ENCODE data around the gene NAP1L4.

NAP1L4 gene

DNA sequence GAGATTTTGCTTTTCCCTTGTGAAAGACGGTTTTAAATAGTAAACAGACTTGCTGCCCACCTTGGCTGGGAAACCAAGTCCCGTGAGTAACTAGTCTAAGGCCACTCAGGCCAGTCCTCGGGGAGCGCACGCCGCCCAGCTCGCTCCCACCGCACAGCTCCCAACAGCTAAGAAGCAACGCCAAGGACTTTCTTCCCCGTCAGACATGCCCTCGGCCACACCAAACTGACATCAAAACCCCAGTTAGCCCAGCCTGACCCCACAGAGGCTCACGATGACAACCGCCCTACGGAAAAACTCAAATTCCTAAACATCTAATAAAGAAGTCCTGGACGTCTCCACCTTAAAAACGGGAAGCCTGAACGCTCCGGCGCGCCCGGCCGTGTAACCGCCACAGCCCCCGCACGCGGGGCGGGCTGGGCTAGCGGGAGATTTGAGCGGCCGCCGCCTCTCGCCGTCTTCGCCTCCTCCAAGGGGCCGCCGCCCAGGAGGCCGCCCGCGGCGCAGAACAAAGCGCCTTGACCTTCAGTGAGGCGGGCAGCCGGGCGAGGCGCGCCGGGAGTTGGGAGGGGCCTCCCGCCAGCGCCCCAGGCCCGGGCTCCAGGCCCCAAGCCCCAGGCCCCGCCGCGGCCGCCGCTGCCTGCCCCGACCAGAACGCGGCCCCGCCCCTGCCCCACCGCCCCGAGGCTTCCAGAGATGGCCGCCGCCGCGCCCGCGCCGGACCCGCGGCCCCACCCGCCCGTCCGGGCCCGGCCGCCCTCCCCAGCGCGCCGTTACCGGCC, 486 bp downstream of the NAP1L4 start:
- DNase-seq: no peak

DNA sequence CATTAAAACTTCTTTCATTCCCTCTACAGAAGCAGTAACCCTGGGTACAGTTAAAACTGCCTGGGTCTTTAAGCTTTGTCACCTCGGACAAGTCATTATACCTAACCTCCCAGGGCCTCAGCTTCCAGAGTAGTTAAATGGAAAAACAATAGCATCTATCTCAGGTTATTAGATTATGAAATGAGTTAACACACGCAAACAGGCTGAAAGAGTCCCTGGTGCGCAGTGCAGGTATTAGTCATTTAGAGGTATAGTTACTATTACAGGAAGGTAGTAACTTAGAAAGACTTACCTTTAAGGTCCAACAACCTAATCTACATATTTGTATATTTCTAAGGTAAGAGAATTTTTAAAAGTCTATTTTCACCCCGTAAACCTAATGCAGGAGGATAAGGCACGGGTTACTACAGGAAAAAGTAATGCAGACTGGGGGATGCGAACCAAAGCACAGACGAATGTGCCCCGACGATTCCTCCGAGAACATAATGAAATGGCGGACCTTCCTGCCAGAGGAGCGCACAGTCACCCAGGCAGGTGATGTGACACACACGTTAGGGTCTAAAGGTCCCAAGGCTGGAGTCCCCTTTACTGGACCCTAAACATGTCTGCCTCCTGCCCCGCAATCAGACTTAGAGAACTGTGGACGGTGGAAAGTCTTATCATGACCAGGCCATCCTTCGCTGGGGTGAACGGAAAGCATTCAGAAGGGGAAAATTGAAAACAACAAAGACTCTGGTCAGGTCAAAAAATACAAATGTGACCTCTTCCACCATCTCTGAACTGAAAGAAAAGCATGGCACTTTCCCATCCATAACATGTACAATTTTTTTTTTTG, 1.3 kb downstream of the NAP1L4 start:
- DNase-seq: no peak

DNA sequence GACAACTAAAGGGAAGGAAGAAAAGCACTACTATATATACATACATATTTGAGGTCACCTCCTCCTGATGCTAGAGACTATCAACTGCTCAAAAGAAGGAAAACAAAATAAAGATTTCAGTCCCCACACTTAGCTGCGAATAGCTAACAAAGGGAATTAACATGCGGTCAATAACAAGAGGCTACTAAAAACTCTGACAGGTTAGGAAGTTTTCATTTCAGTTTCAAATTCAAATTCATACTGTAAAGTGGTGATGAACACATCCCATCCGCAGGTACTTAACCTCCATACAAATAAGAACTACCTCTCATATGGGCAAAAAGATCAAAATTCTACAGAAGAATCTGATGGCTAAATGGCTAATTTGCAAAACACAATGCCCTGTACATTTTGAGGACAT, 2.6 kb downstream of the NAP1L4 start:
- DNase-seq: no peak

DNA sequence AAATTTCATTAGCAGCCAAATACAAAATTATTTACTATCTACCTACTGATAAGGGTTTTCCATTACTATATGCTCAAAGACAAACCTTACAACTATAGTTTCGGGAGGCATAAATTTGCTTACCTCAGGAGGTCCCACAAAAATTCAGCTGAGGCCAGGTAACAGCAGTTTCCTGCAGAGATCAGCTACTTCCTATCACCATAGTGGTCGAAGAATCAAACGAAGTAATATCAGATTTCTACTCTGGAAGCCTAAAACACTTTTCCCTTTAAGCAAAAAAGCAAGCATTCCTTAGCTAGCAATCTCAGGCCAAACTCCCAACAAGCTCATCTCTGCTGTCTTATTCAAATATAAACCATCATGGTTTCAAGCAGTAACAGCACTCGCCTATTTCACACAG, 3.1 kb downstream of the NAP1L4 start:
- no peak for DNase-seq

DNA sequence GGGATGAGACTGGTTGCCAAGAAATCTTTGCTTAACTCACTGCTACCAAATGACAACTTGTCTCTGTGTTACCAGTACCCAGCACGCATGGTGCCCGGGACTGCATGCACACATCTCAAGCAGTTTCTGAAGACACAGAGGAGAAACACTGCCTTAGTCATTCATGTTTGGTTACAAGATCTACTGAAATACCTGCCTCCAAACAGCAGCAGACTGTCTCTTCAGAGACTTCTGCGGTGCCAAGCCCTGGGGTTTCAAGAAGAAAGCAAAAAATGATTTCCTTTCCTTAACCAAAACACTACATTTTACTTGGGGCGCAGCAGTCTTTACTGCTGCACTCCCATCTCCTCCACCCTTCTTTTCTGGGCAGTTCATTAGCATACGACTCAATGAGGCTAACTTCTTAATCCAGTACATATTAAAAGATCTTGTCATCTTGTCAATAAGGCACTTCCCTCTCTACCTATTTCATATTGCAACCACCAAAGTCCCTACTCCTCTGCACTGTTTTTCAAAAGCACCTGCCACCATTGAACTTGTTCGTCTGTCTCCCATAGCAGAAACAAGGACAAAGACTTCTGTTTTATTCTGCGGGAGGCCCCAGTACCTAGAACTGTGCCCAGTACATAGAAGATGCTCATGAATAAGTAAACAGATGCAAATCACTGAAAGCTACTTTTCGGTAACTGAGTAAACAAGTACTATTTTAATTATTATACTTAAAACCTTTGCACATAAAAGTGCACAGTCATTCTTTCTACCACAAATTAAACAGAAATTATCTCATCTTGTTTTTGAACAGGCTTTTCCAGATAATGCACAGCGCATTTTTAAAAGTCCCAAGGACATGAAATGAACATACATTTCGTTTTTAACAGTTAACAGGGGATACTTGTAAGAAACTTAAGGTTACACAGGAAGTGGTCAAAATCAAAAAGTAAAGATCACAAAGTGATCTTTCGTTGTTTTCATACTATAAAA, 4.0 kb downstream of the NAP1L4 start:
- DNase-seq: no peak

DNA sequence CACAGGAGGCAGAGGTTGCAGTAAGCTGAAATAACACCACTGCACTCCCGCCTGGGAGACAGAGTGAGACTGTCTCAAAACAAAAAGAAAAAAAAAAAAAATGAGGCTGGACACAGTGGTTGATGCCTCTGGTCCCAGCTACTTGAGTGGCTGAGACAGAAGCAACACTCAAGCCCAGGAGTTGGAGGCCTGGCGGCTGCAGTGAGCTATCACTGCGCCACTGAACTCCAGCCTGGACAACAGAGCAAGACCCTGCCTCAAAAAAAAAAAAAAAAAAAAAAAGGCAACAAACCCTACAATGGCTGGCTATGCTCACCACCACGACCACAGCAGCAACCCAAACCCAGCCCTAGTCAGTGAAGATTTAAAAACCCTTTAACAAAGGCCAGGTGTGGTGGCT, 8.2 kb downstream of the NAP1L4 start:
- no peak for DNase-seq

DNA sequence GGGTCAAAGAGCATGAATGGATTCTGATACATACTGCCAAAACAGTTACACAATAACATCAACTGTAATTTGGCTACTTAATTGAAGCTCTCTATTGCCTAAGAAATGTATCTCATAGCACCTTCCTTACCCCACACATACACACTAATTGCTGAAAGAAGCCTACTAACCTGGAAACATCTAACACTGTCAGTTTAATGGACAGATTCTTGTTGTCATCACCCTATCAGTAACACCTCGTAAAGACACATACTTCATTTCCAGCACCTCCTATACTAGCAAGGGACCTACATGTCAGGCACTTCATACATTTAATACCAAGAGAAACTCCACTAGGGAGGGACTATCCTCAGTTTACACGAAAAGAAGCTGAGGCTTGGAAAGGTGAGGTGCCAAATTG, 9.9 kb downstream of the NAP1L4 start:
- DNase-seq: no peak

DNA sequence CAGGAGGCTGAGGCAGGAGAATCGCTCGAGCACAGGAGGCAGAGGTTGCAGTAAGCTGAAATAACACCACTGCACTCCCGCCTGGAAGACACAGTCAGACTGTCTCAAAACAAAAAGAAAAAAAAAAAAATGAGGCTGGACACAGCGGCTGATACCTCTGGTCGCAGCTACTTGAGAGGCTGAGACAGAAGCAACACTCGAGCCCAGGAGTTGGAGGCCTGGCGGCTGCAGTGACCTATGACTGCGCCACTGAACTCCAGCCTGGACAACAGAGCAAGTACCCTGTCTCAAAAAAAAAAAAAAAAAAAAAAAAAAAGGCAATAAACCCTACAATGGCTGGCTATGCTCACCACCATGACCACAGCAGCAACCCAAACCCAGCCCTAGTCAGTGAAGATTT, 11.0 kb downstream of the NAP1L4 start:
- DNase-seq: no peak

DNA sequence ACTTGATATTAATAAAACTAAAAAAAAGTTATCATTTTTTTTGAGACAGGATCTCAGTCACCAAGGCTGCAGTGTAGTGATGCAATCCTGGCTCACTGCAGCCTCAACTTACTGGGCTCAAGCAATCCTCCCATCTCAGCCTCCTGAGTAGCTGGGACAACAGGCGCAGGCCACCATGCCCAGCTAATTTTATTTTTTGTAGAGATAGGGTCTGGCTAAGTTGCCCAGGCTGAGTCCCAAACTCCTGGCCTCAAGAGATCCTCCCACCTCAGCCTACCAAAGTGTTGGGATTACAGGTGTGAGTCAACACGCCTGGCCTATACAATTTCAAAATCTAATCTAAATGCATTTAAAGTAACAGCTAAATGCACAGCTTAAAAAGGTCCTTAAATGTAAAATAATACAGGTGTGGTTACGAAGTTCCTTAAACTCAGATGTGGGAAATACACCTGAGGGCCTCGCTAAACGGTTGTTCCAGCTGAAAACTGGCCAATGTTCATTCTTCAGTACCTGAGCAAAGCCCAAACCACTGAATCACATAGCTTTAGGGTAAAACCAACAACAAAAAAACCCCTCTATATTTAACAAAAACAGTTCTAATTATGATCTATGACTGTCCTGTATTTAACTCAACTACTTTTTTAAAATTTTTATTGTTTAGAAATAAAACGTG, 11.8 kb downstream of the NAP1L4 start:
- DNase-seq: no peak

DNA sequence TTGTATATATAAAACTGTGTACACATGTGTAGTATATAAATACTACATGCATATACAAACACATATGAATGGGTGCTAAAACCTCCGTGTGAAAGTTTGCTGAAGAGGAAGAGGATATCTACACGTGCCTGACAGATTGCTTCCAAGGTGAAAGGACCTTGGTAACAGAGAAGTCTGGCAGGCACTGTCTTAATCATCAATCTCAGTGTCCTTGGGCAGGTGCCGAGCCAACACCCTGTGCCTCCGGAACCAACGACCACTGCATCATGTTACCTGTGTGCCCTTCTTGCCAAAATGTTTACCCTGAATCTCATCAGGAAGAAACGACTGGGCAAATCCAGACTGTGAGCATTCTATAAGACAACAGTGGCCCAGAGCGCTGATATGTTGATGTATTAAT, 15.0 kb downstream of the NAP1L4 start:
- DNase-seq: no peak

DNA sequence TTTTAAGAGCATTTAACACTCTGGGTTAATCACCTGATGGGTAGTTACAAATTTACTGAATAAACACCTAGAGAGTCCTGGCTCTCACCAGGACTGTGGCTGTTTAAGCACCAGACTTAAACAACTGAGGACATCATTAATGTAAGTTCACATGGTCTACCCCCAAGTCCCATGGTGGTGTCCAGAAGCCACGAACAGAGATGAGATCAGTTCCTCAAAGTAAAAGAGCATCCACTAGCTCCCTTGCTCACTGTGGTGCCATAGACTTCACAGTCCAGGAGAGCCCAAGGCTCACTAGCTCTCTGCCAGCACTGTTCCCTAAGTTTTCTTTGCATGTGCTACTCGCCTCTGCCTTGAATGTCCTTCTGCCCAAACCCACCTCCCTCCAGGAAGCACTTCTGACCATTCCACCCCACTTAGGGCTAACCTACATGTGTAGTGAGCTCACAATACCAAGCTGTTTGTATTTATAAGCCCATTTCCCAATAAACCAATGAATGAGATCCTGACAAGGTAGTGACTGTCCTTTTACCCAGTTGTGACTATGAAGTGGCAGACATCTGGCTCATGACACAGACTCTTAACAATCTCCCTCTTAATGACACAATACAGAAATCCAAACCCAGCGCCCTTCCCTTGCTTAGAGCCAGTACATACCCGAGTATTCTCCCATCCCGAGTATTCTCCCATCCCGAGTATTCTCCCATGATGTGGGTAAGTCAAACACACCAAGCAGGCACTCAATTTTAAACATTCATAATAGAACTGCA, 15.7 kb downstream of the NAP1L4 start:
- no peak for DNase-seq

DNA sequence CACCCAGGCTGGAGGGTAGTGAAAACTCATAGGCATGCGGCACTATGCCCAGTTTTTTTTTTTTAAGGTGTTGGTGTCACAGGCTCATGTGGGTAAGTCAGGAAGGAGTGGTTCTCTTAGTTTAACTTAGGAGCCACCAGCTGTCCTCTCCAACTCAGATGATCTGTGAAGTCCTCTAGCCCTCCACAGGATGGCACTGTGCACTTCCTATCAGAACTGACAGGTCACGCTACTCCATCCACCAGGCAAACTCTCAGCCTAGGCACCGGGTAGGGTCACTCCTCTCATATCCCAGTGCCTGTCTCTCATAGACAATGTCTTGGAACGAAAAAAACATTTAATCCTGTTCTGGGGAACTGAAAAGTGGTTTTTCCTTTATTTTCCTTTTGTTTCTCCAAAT, 16.5 kb downstream of the NAP1L4 start:
- no peak for DNase-seq

DNA sequence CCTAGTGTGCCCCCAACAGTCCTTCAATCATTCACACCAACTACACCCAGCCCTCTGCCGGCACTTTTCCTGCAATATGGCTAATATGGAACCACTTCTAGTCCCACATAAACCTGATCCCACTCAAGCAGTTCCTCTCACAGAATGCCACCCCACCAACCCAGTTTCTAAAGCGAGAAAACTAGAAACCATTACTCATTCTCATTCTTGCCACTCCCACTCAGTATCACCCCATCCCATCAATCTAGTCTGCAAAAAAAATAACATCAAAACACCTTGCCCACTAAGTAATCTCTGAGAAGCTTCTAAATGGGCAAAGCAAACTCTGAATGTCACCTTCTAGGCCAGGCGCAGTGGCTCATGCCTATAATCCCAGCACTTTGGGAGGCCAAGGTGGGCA, 17.9 kb downstream of the NAP1L4 start:
- DNase-seq: no peak

DNA sequence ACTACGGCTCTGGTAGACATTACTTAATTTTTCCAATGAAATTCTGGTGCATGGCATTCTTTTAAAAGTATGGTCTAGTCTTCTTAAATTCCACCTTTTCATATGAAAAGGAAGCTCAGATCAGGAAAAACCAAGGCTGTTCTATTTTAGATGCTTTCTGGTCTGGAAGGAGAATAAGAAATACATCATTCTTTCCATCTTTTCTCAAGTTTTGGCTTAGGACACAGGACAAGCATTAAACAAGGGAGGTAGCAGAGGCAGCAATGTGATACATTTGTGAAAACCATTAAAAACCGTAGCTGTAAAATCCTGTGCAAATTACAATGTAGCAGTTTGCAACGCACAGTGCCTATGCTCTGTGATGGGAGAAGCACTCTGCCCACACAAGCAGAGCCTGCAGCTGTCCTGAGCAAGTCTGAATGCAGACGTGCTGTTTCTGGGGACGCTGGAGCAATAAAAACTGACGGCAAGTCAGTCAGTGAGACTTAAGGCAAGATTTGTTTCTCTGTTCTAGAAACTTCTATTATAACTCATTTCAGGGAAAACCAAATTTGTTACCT, 23.7 kb downstream of the NAP1L4 start:
- no peak for DNase-seq

DNA sequence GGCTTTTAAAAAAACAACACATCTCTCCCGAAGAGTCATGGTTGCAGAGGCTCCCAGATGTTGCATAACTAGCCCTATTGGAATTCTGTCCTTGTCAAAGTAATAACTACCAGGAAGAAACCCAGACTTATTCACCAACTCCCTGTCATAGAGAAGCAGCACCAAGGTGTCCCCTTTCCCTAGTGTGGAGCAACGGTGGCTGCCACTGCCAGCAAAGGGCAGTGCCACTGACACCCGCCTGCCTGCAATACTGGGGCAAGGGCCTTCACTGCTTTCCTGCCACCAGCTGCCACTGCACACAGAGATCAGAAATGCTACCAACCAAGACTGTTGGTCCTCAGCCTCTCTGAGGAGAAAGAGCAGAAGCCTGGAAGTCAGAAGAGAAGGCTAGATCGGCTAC, 27.3 kb downstream of the NAP1L4 start:
- no peak for DNase-seq

DNA sequence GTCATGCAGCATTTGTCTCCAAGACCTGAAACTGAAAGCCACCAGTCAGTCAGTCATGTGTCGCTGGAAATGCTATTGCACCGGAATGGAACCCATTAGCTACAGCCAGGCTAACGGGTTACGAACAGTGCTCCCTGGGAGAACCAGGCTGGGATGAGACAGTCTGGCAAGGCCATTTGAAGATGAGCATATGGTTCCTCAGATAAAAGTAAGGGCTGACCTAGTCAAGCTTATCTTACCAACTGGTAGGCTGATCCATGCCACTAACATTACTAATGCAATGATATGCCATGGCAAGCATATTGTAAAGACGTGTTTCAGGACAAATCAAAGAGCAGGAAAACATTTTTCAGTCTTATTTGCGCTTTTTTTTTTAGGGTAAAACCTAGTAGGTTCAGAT, 28.4 kb downstream of the NAP1L4 start:
- DNase-seq: no peak

DNA sequence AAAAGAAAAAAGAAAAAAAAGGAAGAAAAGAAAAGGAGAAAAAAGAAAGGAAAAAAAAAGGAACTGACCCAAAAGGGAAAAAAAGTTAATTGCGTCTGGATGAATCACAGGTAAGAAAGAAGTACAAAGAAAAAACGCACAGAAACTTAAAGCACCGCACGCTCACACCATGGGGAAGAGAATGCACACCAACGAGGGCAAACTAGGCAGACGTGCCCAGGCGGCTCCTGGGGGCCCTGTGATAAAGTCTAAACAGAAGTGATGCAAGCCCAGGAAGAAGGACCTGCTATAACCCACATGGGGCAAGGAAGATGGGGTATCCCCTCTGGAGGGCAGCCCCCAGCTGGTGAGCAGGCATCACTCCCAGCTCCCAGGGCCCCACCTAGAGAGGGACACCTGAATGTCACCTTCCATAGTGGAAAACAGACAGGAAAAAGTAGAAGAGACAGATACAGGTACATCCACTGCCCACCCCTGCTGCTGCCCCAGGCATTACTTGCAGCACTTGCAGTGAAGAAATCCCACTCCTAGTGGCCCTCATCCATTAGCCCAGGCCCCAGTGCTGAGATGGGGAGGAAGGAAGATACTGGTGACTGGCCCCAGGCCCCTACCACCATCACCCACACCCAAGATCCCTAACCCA, 28.9 kb downstream of the NAP1L4 start:
- no peak for DNase-seq

DNA sequence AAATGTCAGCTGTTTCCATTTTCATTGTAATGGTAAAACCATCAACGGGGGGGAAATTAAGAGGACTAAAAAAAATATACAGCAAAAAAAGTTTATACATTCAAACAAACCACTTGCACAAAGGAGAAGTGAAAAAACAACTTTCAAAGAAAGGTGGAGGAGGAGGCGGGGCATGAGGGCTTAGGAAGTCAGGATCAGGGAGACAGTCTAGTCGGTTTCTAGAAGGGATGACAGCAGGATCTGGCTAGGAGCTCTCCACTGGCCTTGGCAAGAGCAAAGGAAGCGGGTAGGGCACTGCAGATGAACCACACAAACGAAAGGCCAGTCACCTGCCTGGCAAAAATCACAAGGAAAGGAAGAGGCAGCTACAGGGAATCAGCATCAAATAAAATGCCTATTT, 31.0 kb downstream of the NAP1L4 start:
- no peak for DNase-seq

DNA sequence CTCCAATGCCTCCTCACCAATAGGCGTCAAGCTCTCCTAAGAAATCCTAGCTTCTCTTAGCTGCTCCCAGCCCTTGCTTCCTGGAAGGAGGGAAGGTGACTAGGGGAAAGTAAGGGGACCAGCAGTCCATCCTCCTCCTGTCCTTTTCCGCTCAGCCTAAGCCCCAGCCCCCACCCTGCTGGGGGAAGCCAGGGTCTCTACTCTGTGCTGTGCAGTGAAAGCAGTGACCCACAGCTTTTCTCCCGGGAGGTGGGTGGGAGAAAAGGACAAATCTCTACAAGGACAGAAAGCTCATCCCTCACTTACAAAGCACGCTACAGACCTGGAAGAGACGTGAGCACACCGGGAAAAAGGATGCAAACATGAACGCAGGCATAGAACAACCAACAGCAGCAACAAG, 32.0 kb downstream of the NAP1L4 start:
- DNase-seq: no peak

DNA sequence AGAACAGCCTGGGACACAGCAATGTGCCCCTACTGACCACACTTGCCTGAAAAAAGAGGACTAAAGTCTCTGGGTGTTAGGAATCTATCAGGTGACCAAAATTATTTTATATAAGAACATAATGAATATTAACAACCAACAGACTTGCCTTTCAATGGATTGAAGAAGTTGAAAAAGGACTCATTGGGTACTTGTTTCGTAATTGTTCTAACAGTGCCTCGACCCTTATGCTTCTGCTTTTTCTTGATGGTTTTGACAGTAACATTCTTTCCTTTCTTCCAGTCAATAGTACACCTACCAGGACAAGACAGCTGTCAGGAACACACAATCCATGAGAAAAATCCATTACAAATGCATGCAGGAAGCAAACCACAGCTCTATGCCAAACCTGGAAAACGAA, 33.9 kb downstream of the NAP1L4 start:
- no peak for DNase-seq

DNA sequence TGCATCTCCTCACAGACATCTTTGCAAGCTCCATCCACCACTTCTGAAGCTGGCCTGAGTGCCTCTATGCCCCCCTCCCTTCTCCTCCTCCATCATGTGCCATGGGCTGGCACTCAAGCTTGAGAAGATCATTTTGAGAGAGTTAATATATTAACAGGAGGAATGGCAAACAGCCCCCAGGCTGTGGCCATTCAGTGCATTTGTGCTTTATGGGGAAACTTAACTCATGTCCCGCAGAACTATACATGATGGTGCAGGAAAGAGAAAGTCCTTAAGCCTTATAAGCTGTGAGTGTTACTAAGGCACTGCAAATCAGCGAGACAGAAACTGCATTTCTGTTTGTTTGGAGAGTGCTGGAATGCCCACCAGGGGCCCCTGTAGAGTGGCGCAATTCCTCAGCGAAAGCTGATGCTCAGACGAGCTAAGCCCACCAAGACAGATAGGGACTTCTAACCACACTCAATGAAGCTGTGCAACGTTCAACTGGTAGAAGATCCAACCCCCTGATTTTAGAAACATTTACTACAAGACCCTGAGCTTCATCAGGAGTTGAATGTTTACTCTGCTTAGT, 36.1 kb downstream of the NAP1L4 start:
- DNase-seq: no peak
